Astrocyte (in vitro differentiated cells and primary cell): ENCODE measurements around the gene NREP.

Experiments used
- EZH2 ChIP-seq: IDR thresholded peaks from 2 replicates; pipeline ENCODE4 v1.6.1; 2012; ENCODE audit warnings: mild to moderate bottlenecking, low read length, inconsistent platforms; ENCODE audit not compliant: insufficient read depth
- TF ChIP-seq, protein P1 (sequence below): IDR thresholded peaks from 2 replicates; pipeline ENCODE4 v1.5.1; 2011; ENCODE audit warnings: low read depth, mild to moderate bottlenecking, inconsistent platforms, low read length, moderate library complexity; ENCODE audit not compliant: insufficient read depth

DNA sequence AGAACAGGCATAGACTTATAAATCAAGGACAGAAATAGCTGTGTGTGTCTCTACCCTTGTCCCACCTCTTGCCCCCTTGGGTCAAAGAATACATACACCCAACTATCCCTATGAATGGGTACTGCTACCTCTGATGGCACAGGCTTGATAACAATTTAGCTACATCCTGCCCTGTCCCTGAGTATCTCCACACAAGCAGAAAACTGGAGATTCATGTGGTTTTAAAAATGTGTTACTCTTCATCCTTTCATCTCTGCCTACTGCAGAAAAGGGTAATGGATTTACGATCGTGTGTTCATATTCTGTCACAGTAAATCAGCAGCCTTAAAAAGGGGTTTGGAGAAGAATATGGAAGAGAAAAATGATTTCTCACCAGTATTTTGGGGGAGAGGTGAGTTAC lies 49.2 kb upstream of the NREP start:
- TF ChIP-seq EZH2 = no peak
- TF ChIP-seq, protein P1, sequence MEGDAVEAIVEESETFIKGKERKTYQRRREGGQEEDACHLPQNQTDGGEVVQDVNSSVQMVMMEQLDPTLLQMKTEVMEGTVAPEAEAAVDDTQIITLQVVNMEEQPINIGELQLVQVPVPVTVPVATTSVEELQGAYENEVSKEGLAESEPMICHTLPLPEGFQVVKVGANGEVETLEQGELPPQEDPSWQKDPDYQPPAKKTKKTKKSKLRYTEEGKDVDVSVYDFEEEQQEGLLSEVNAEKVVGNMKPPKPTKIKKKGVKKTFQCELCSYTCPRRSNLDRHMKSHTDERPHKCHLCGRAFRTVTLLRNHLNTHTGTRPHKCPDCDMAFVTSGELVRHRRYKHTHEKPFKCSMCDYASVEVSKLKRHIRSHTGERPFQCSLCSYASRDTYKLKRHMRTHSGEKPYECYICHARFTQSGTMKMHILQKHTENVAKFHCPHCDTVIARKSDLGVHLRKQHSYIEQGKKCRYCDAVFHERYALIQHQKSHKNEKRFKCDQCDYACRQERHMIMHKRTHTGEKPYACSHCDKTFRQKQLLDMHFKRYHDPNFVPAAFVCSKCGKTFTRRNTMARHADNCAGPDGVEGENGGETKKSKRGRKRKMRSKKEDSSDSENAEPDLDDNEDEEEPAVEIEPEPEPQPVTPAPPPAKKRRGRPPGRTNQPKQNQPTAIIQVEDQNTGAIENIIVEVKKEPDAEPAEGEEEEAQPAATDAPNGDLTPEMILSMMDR = no peak
